Measurements from ENCODE around the gene IMMP2L. TPM values are rescaled to one million over a fixed set of nuclear protein-coding genes. Genes with fewer than 3 reads are reported as not detected.

The IMMP2L gene
- total and polyA plus RNA-seq, 2 donors (not counting 3 experiments of a cell fraction or from before 2014, with no cell fraction given) = 9.9 to 11.8 TPM

DNA sequence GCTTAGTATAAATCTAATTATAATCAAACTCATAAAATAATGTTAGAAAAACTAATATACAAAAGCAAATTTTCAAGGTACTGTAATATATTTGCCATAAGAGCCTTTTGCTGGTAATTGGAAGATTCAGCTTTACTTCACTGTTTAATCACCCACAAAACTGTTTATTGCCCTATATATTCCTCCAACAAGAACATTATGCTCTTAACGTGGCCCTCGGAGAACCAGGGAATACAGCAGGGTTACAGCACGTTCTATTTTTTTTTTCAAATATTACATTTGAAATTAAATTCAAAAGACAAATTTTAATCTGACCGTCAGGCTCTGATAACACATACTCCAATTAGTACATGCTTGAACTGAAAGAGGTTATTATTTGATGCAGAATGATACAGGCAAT, 807.6 kb downstream of the IMMP2L start:
- no peak for DNase-seq (ENCODE audit: low read depth, low spot score)
- intact Hi-C loops (cut with micrococcal nuclease) (no loop called here), dilution Hi-C loops (cut with MboI; ENCODE audit: extremely low pct_ligation_motif_present, low sequenced_read_pairs) (no loop called here)
- POLR2A ChIA-PET = interaction anchor here (0.6 kb wide), 1 partner anchor 30 kb away, joined by 3 read pairs; no protein-coding TSS in a partner anchor
- Histone ChIP-seq H4K20me1 (replicated peaks; ENCODE audit: control insufficient read depth, extremely low read depth, insufficient read depth, low read length) (no peaks in the 10 kb centered on the region), H3K9me1 (replicated peaks; ENCODE audit: control insufficient read depth, extremely low read depth, insufficient read depth, low read length) (no peaks in the 10 kb centered on the region), H2AFZ (ENCODE audit: low read depth, low read length) (no peak overlapping the region), H3K4me2 (ENCODE audit: insufficient read depth, low read length) (no peak overlapping the region), H3K4me3 (replicated peaks in 1 of 3; ENCODE audit: insufficient read depth in 1 of 3, low read depth in 1 of 3, low read length in 3 of 3) (no peak overlapping the region), H3K9me3 (replicated peaks; ENCODE audit: control insufficient read depth, insufficient read depth, low read length) (no peaks in the 10 kb centered on the region), H3K36me3 (ENCODE audit: control insufficient read depth in 2 of 2, extremely low read depth in 1 of 2, insufficient read depth in 2 of 2, low read length in 2 of 2) (no peaks in the 10 kb centered on the region), H3K27ac (ENCODE audit: insufficient read depth, low read depth, low read length) (no peak overlapping the region), H3K27me3 (ENCODE audit: control insufficient read depth in 2 of 2, insufficient read depth in 2 of 2, low read length in 2 of 2) (no peaks in the 10 kb centered on the region), H3K4me1 (ENCODE audit: control insufficient read depth, extremely low read depth, insufficient read depth, low read length) (no peaks in the 10 kb centered on the region), H3K79me2 (ENCODE audit: control insufficient read depth, insufficient read depth, low read length) (no peaks in the 10 kb centered on the region), H3K9ac (replicated peaks; ENCODE audit: extremely low read depth, insufficient read depth, low read length) (no peak overlapping the region)
- TF ChIP-seq, protein P1, sequence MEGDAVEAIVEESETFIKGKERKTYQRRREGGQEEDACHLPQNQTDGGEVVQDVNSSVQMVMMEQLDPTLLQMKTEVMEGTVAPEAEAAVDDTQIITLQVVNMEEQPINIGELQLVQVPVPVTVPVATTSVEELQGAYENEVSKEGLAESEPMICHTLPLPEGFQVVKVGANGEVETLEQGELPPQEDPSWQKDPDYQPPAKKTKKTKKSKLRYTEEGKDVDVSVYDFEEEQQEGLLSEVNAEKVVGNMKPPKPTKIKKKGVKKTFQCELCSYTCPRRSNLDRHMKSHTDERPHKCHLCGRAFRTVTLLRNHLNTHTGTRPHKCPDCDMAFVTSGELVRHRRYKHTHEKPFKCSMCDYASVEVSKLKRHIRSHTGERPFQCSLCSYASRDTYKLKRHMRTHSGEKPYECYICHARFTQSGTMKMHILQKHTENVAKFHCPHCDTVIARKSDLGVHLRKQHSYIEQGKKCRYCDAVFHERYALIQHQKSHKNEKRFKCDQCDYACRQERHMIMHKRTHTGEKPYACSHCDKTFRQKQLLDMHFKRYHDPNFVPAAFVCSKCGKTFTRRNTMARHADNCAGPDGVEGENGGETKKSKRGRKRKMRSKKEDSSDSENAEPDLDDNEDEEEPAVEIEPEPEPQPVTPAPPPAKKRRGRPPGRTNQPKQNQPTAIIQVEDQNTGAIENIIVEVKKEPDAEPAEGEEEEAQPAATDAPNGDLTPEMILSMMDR (IDR thresholded peaks at IDR 0.05; ENCODE audit: extremely low read depth in 1 of 2, insufficient read depth in 1 of 2, low read depth in 1 of 2, low read length in 2 of 2) = no peak
- TF ChIP-seq MAX (IDR thresholded peaks at IDR 0.05; ENCODE audit: insufficient read depth, insufficient read length) = no peak
- TF ChIP-seq GATA2 (IDR thresholded peaks at IDR 0.05; ENCODE audit: insufficient read depth, insufficient read length, low read depth, low read length) = no peak
- TF ChIP-seq JUN (IDR thresholded peaks at IDR 0.05; ENCODE audit: borderline replicate concordance, insufficient read depth, insufficient read length, low read depth) = no peak
- no peak for TF ChIP-seq MYC (IDR thresholded peaks at IDR 0.05; ENCODE audit: low read depth, low read length)
- TF ChIP-seq EZH2 (IDR thresholded peaks at IDR 0.05; ENCODE audit: borderline replicate concordance, low read depth, low read length, severe bottlenecking) = no peak
- TF ChIP-seq POLR2AphosphoS5 (IDR thresholded peaks at IDR 0.05; ENCODE audit: insufficient read depth, low read depth, low read length) = no peak
- TF ChIP-seq FOS (IDR thresholded peaks at IDR 0.05; ENCODE audit: borderline replicate concordance, insufficient read depth, low read length) = no peak
- TF ChIP-seq POLR2A (IDR thresholded peaks at IDR 0.05; ENCODE audit: low read depth, low read length) = no peak
- no TSS peak for BruUV-seq (replicated peaks)
- CTCF ChIA-PET = no interaction called here
- no peak for FAIRE-seq
